ENCODE results near the gene DLGAP4.

Gene DLGAP4, protein sequence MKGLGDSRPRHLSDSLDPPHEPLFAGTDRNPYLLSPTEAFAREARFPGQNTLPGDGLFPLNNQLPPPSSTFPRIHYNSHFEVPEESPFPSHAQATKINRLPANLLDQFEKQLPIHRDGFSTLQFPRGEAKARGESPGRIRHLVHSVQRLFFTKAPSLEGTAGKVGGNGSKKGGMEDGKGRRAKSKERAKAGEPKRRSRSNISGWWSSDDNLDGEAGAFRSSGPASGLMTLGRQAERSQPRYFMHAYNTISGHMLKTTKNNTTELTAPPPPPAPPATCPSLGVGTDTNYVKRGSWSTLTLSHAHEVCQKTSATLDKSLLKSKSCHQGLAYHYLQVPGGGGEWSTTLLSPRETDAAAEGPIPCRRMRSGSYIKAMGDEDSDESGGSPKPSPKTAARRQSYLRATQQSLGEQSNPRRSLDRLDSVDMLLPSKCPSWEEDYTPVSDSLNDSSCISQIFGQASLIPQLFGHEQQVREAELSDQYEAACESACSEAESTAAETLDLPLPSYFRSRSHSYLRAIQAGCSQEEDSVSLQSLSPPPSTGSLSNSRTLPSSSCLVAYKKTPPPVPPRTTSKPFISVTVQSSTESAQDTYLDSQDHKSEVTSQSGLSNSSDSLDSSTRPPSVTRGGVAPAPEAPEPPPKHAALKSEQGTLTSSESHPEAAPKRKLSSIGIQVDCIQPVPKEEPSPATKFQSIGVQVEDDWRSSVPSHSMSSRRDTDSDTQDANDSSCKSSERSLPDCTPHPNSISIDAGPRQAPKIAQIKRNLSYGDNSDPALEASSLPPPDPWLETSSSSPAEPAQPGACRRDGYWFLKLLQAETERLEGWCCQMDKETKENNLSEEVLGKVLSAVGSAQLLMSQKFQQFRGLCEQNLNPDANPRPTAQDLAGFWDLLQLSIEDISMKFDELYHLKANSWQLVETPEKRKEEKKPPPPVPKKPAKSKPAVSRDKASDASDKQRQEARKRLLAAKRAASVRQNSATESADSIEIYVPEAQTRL

DNA sequence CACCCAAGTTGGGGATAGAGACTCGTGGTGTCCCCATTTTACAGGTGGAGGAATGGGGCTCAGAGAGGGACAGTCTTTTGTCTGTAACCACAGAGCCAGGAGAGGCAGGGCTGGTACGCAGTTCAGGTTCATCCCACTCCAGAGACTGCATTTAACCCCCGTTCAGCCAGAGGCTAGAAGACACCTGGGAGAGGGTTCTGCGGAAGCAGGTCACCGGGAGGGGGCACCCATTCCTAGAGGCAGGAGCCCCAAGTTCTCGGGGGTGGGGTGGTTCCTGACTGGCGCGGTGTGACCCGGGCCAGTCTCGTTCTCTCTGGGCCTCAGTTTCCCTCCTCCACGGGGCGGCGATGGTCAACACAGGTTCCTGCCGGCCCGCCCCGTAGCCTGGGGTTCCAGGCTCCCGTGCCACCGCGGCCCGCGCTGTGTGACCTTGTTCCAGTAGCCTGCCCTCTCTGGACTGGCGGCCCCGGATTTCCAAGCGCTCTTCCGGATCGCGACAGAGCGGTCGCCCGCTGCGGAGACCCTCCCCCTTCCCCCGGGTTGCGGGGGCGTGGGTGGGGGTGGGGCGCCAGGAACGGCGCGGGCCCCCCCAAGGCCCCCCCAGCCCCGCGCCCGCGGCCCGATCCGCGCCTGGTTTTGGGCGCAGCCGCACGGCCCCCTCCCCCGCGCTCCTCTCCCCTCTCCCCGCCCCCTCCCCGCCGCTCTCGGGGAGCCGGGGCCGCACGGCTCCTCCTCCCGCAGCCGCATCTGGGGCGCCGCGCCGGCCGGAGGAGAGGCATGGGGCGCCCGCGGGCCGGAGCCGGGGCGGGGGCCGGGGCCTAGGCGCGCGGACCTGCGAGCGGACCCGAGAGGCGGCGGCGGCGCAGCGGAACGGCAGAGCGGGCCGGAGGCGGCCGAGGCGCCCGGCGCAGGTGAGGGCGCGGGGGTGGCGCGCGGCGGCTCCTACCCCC is at the start of gene DLGAP4:
Gene DLGAP4 (plus strand): TSS at position 738 of the 950 bp plus-strand sequence. CDS start 125,379 bp downstream, outside the sequence.
- no peak for DNase-seq (ENCODE audit: low read depth, low spot score)
- H3K27me3 ChIP-seq (ENCODE audit: insufficient read depth, insufficient read length), result peaks cover 50% of the 10 kb centered on the region
- H3K4me1 ChIP-seq (ENCODE audit: insufficient read depth, insufficient read length), result peaks cover 24% of the 10 kb centered on the region
- no peaks in the 10 kb centered on the region for H3K36me3 ChIP-seq (ENCODE audit: insufficient read depth, insufficient read length, low read length)
- peak within 1 kb of the TSS; percentile 79 for H3K9ac ChIP-seq (ENCODE audit: insufficient read length, low read depth)
- H3K9me3 ChIP-seq (ENCODE audit: insufficient read depth, low read length), result no peaks in the 10 kb centered on the region
- TF ChIP-seq ZNF274 (IDR thresholded peaks at IDR 0.05; ENCODE audit: low read depth, low read length), result no peak
- no peak for TF ChIP-seq SUZ12 (IDR thresholded peaks at IDR 0.05; ENCODE audit: extremely low read depth, insufficient read depth, insufficient read length)
- no peak for TF ChIP-seq YY1 (IDR thresholded peaks at IDR 0.05; ENCODE audit: insufficient read depth, insufficient read length)
- peak within 1 kb of the TSS; percentile 63 for H3K4me3 ChIP-seq (ENCODE audit: insufficient read length, low read depth)

DNA sequence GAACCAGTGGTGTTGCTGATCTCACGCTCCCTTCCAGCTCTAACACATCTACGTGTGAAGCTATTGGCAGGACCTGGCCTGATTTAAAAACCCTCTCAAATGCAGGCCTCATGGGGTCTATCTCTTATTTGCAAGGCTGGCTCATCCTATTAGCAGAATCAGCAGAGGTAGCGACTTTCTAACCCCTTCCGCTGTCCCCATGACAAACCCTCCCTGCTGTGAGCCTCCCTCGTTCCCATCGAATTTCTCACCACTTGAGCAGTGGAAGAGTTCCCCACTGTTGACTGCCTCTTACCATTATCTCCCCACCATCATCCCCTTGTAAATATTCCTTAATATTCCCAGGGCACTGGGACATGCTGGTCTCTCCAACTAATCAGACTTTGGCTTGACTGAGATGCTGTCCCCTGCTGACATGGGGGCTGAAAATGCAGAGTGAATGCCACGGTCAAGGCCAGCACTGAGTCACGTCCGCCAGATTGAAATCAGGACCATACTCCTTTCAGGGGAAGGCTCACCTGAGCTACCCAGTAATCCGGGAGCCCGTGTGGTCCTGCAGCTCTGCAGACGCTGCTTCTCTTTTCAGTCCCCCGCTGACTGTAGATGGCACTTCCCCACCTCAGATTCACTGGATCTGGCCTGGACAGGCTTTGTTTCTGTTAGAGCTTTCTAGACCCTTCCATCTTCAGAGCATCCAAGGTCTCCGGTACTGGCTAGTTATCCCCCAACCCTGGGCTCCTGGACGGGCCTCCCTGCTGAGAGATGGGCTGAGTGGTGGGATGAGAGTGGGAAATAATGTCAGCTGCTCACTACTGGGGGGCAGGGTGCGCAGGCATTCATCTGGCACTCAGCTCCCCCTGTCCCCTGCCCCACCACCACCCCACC is 46.7 kb upstream of the DLGAP4 start:
- peak overlapping the region; percentile 28 for H3K9ac ChIP-seq (ENCODE audit: insufficient read length, low read depth)
- H3K36me3 ChIP-seq (ENCODE audit: insufficient read depth, insufficient read length, low read length), result peaks cover 25% of the 10 kb centered on the region
- no peaks in the 10 kb centered on the region for H3K27me3 ChIP-seq (ENCODE audit: insufficient read depth, insufficient read length)
- TF ChIP-seq ZNF274 (IDR thresholded peaks at IDR 0.05; ENCODE audit: low read depth, low read length), result no peak
- no peak for TF ChIP-seq SUZ12 (IDR thresholded peaks at IDR 0.05; ENCODE audit: extremely low read depth, insufficient read depth, insufficient read length)
- no peak for TF ChIP-seq YY1 (IDR thresholded peaks at IDR 0.05; ENCODE audit: insufficient read depth, insufficient read length)
- no peaks in the 10 kb centered on the region for H3K9me3 ChIP-seq (ENCODE audit: insufficient read depth, low read length)
- H3K4me3 ChIP-seq (ENCODE audit: insufficient read length, low read depth), result no peak overlapping the region
- peak; percentile 30 for DNase-seq (ENCODE audit: low read depth, low spot score)
- peaks cover 11% of the 10 kb centered on the region for H3K4me1 ChIP-seq (ENCODE audit: insufficient read depth, insufficient read length)

DNA sequence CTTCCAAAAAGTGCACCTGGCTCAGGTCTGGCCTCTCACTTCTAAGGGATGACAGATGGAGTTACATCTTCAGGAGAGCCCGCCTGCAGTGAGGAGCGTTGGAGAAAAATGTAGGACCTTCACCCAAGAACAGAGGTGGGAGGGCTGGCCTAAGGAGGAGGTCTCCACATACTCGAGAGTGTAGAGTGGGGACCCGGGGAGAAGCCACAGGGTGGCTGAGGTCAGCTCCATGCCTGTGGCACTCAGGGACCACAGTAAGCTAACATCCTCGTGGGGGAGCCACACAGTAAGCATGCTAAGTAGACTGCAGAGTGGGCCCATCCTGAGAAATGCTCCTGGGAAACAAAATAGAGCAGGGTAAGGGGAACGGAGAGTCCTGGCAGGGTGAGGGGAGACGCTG is 45.8 kb upstream of the DLGAP4 start:
- TF ChIP-seq ZNF274 (IDR thresholded peaks at IDR 0.05; ENCODE audit: low read depth, low read length) (no peak), SUZ12 (IDR thresholded peaks at IDR 0.05; ENCODE audit: extremely low read depth, insufficient read depth, insufficient read length) (no peak), YY1 (IDR thresholded peaks at IDR 0.05; ENCODE audit: insufficient read depth, insufficient read length) (no peak)
- H3K9ac ChIP-seq (ENCODE audit: insufficient read length, low read depth), result no peak overlapping the region
- H3K4me1 ChIP-seq (ENCODE audit: insufficient read depth, insufficient read length), result peaks cover 11% of the 10 kb centered on the region
- DNase-seq (ENCODE audit: low read depth, low spot score), result no peak
- no peaks in the 10 kb centered on the region for H3K9me3 ChIP-seq (ENCODE audit: insufficient read depth, low read length)
- no peak overlapping the region for H3K4me3 ChIP-seq (ENCODE audit: insufficient read length, low read depth)
- peaks cover 20% of the 10 kb centered on the region for H3K36me3 ChIP-seq (ENCODE audit: insufficient read depth, insufficient read length, low read length)
- no peaks in the 10 kb centered on the region for H3K27me3 ChIP-seq (ENCODE audit: insufficient read depth, insufficient read length)

DNA sequence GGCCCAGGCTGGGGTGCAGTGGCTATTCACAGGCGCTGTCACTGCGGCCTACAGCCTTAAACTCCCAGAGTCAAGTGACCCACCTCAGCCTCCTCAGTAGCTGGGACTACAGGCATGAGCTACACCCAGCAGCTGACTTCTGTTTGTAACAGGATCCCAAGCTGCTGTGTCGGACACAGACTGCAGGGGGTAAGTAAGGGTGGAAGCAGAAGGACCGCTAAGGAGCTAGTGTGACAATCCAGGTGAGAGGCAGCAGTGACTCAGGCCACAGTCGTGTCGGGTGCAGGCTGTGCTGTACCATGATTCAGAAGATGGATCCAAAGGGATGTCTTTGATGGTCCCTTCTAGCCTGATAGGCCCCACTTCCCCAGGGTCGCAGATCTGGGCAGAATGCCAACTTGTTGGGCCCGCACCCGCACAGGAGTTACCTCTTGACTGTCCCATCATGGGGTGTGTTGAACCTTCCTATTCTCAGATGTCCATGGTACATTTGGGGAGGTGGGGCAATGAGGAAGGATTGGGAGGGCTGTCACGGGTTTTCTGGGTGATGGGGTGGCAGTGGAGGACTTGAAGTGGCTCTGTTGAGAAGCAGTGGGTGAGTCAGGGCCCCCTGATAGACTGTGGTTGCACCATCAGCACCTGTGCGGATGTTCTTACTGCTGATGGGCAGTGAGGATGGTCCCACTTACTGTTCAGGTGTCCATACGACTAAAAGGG is 44.6 kb upstream of the DLGAP4 start:
- no peak for DNase-seq (ENCODE audit: low read depth, low spot score)
- Histone ChIP-seq H3K9ac (ENCODE audit: insufficient read length, low read depth) (no peak overlapping the region), H3K27me3 (ENCODE audit: insufficient read depth, insufficient read length) (no peaks in the 10 kb centered on the region), H3K9me3 (ENCODE audit: insufficient read depth, low read length) (no peaks in the 10 kb centered on the region), H3K36me3 (ENCODE audit: insufficient read depth, insufficient read length, low read length) (peaks cover 8% of the 10 kb centered on the region), H3K4me1 (ENCODE audit: insufficient read depth, insufficient read length) (peaks cover 11% of the 10 kb centered on the region), H3K4me3 (ENCODE audit: insufficient read length, low read depth) (no peak overlapping the region)
- TF ChIP-seq SUZ12 (IDR thresholded peaks at IDR 0.05; ENCODE audit: extremely low read depth, insufficient read depth, insufficient read length) (no peak), YY1 (IDR thresholded peaks at IDR 0.05; ENCODE audit: insufficient read depth, insufficient read length) (no peak), ZNF274 (IDR thresholded peaks at IDR 0.05; ENCODE audit: low read depth, low read length) (no peak)

DNA sequence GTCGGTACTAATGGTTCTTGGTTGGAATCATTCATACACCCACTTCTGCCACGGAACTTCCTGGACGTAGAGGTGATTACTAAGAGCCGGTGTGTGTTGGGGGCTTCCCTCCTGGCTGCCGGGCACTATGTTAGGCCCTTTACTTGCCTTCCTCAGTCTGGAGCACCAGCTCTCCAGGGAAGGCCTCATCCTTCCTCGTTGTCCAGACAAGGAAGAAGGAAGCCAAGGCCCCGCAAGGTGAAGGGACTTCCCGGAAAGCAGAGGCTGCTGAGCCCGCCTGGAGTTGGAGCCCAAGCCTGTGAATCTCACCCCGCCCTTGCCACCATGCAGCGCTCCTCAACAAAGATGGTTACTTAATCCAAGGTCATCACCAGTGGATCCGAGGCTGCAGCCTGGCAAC is 43.7 kb upstream of the DLGAP4 start:
- H3K4me1 ChIP-seq (ENCODE audit: insufficient read depth, insufficient read length), result peaks cover 16% of the 10 kb centered on the region
- TF ChIP-seq SUZ12 (IDR thresholded peaks at IDR 0.05; ENCODE audit: extremely low read depth, insufficient read depth, insufficient read length) (no peak), YY1 (IDR thresholded peaks at IDR 0.05; ENCODE audit: insufficient read depth, insufficient read length) (no peak), ZNF274 (IDR thresholded peaks at IDR 0.05; ENCODE audit: low read depth, low read length) (no peak)
- no peaks in the 10 kb centered on the region for H3K9me3 ChIP-seq (ENCODE audit: insufficient read depth, low read length)
- no peak overlapping the region for H3K9ac ChIP-seq (ENCODE audit: insufficient read length, low read depth)
- no peak for DNase-seq (ENCODE audit: low read depth, low spot score)
- H3K27me3 ChIP-seq (ENCODE audit: insufficient read depth, insufficient read length), result no peaks in the 10 kb centered on the region
- no peak overlapping the region for H3K4me3 ChIP-seq (ENCODE audit: insufficient read length, low read depth)
- H3K36me3 ChIP-seq (ENCODE audit: insufficient read depth, insufficient read length, low read length), result no peaks in the 10 kb centered on the region
